GM12878 (cell line): ENCODE measurements around the gene QPRT. TPM values are rescaled to one million over a fixed set of nuclear protein-coding genes. Genes with fewer than 3 reads are reported as not detected.

ENCODE experiments used
- ATAC-seq: fragments of 200-7000 bp; cut with Tn5 transposase; 3 replicates; pipeline ENCODE4 v1.9.1; 2020; ENCODE audit warnings: mild to moderate bottlenecking, moderate library complexity
- BruUV-seq: library from RNA; stranded (reverse); fragments of 400-500 nt; replicated peaks from 2 replicates; lab custom pipeline; 2021; lab: Mats Ljungman, UMichigan
- CTCF ChIA-PET: fragments of 300-600 bp; sonication (Branson Sonifier 250); formaldehyde crosslinking; extraction: SDS; loops from one replicate; lab custom pipeline; 2021; ENCODE audit warnings: inconsistent platforms; lab: Yijun Ruan, JAX
- POLR2A ChIA-PET: fragments of 350-600 bp; formaldehyde crosslinking; extraction: SDS; loops from one replicate; lab custom pipeline; 2021; ENCODE audit warnings: inconsistent platforms; lab: Charles Lee
- RAD21 ChIA-PET: fragments of 300-600 bp; sonication (Branson Sonifier 250); formaldehyde crosslinking; loops from one replicate; lab custom pipeline; 2023; ENCODE audit warnings: antibody characterized with exemption; ENCODE audit not compliant: unreplicated experiment; lab: Charles Lee
- SMC1A ChIA-PET: fragments of 300-600 bp; sonication (Branson Sonifier 250); formaldehyde crosslinking; loops from one replicate; lab custom pipeline; 2023; ENCODE audit not compliant: unreplicated experiment, uncharacterized antibody; lab: Charles Lee
- DNase-seq: peaks from one replicate; pipeline ENCODE4 v3.0.0-alpha.2; 2011; ENCODE audit warnings: low read depth, low spot score
- FAIRE-seq: peaks from 3 replicates; lab custom pipeline; 2011; peaks lifted over from hg19 to GRCh38; lab: Jason Lieb, UNC
- H2AFZ ChIP-seq: 2 replicates; pipeline ENCODE4 v1.6.0; 2011; ENCODE audit warnings: low read depth, low read length, control low read depth; ENCODE audit not compliant: control insufficient read depth
- H3K27ac ChIP-seq: 2 replicates; pipeline ENCODE4 v1.5.1; 2011; ENCODE audit warnings: control low read depth; ENCODE audit not compliant: control insufficient read depth, insufficient read depth
- H3K27me3 ChIP-seq, 2 experiments: replicated peaks in 1 of 2; 2 replicates each; pipeline versions ENCODE4 v1.6.0 to v1.6.1; 2011; ENCODE audit warnings: low read length in 1 of 2; ENCODE audit not compliant: control insufficient read depth in 2 of 2, insufficient read depth in 2 of 2
- H3K36me3 ChIP-seq, 2 experiments: 2 replicates each; pipeline ENCODE4 v1.5.1; 2011; ENCODE audit warnings: low read length in 1 of 2; ENCODE audit not compliant: control insufficient read depth in 2 of 2, insufficient read depth in 2 of 2
- H3K4me1 ChIP-seq: 2 replicates; pipeline ENCODE4 v1.6.1; 2011; ENCODE audit warnings: mild to moderate bottlenecking, low read length, moderate library complexity, mixed read lengths; ENCODE audit not compliant: control insufficient read depth, insufficient read depth
- H3K4me2 ChIP-seq: 2 replicates; pipeline ENCODE4 v1.6.0; 2011; ENCODE audit warnings: control low read depth; ENCODE audit not compliant: control insufficient read depth, insufficient read depth
- H3K4me3 ChIP-seq: fragments of 200-600 bp; sonication (generic); 2 replicates; pipeline ENCODE4 v1.5.1; 2016
- H3K79me2 ChIP-seq: 2 replicates; pipeline ENCODE4 v1.6.0; 2011; ENCODE audit warnings: low read length; ENCODE audit not compliant: control insufficient read depth, insufficient read depth
- H3K9ac ChIP-seq: 2 replicates; pipeline ENCODE4 v1.8.0; 2011; ENCODE audit warnings: low read length, control low read depth, mixed read lengths; ENCODE audit not compliant: control insufficient read depth, insufficient read depth
- H3K9me3 ChIP-seq: replicated peaks from 3 replicates; pipeline ENCODE4 v1.5.1; 2011; ENCODE audit warnings: mild to moderate bottlenecking, low read length; ENCODE audit not compliant: control insufficient read depth, insufficient read depth
- H4K20me1 ChIP-seq: 2 replicates; pipeline ENCODE4 v1.6.0; 2011; ENCODE audit not compliant: control insufficient read depth, insufficient read depth
- CBFB ChIP-seq: IDR thresholded peaks from 2 replicates; pipeline ENCODE4 v1.6.1; 2016; ENCODE audit warnings: antibody characterized with exemption, low read depth
- CTCF ChIP-seq, 3 experiments: IDR thresholded peaks in 2 of 3; conservative IDR thresholded peaks in 1 of 3; 2 replicates each; pipeline ENCODE4 v1.5.1; 2011; ENCODE audit warnings: low read depth in 3 of 3, low read length in 3 of 3, mild to moderate bottlenecking in 3 of 3, control low read depth in 2 of 3, moderate library complexity in 2 of 3, inconsistent platforms in 1 of 3, mixed read lengths in 1 of 3; ENCODE audit not compliant: control insufficient read depth in 2 of 3, insufficient read depth in 1 of 3; ENCODE audit errors: extremely low read depth in 1 of 3
- FOXM1 ChIP-seq: IDR thresholded peaks from 2 replicates; pipeline ENCODE4 v1.6.1; 2012; ENCODE audit warnings: low read depth, mild to moderate bottlenecking, inconsistent platforms, low read length, moderate library complexity
- GABPA ChIP-seq: IDR thresholded peaks from 2 replicates; pipeline ENCODE4 v1.6.1; 2014; ENCODE audit warnings: antibody characterized with exemption, low read depth, mild to moderate bottlenecking, inconsistent platforms
- IKZF1 ChIP-seq: fragments of 450-650 bp; conservative IDR thresholded peaks from 2 replicates; pipeline ENCODE4 v1.6.1; 2017; ENCODE audit warnings: antibody characterized with exemption, mild to moderate bottlenecking
- NFYB ChIP-seq: IDR thresholded peaks from 2 replicates; pipeline ENCODE4 v1.6.1; 2011; ENCODE audit warnings: low read depth, mild to moderate bottlenecking, low read length, improper control_type of control experiment, moderate library complexity; ENCODE audit not compliant: insufficient read depth
- RAD21 ChIP-seq: IDR thresholded peaks from 2 replicates; pipeline ENCODE4 v1.6.1; 2011; ENCODE audit warnings: mild to moderate bottlenecking, low read depth, low read length, moderate library complexity; ENCODE audit not compliant: insufficient read depth
- SMC3 ChIP-seq: IDR thresholded peaks from 2 replicates; pipeline ENCODE4 v1.6.1; 2011; ENCODE audit warnings: low read length, improper control_type of control experiment, borderline replicate concordance
- ZNF622 ChIP-seq: fragments of 450-650 bp; IDR thresholded peaks from 2 replicates; pipeline ENCODE4 v1.6.1; 2017; ENCODE audit warnings: mild to moderate bottlenecking, inconsistent platforms
- WGBS: methylation state at CpG from one replicate; pipeline ENCODE4 v1.1.6; 2016; ENCODE audit warnings: low lambda C conversion rate; ENCODE audit not compliant: insufficient replicate concordance, insufficient coverage; ENCODE audit errors: missing lambda C conversion rate; 5-methylcytosine and 5-hydroxymethylcytosine counted together
- in situ Hi-C: fragments of 300-500 bp; cut with MboI; formaldehyde crosslinking; loops from 9 replicates; pipeline ENCODE4 v1.14.3; 2018; ENCODE audit warnings: mixed read lengths
- intact Hi-C: fragments of 100-400 bp; cut with micrococcal nuclease; formaldehyde crosslinking; loops from one replicate; pipeline ENCODE4 v1.14.2; 2022; ENCODE audit not compliant: unreplicated experiment
- polyA plus RNA-seq, 11 experiments: library from polyadenylated mRNA; depleted of rRNA in 4 of 11; unstranded in 6 of 11; stranded (reverse) in 5 of 11; fragments of >200 nt; fragmentation: Nextera tagmentation in 4 of 11; fragmentation: Illumina TruSeq in 1 of 11; extraction: Ambion mirVana in 4 of 11; extraction: Trizol in 1 of 11; gene quantifications; 1 replicate in 1 of 11; 2 replicates in 10 of 11; pipeline versions ENCODE4 v1.2.1 to v1.2.3, GENCODE V29; 2011 to 2016; ENCODE audit warnings: inconsistent platforms in 2 of 11, missing spikeins in 2 of 11, low read depth in 1 of 11
- total RNA-seq, 4 experiments: library from RNA; depleted of rRNA in 3 of 4; stranded (reverse); fragments of >200 nt in 3 of 4; fragmentation: Illumina TruSeq in 1 of 4; extraction: Trizol in 1 of 4; gene quantifications; 2 replicates each; pipeline versions ENCODE4 v1.2.1 to v1.2.3, GENCODE V29; 2013 to 2021

The QPRT gene
- total and polyA plus RNA-seq, 10 of the 15 experiments (the other 5 are each of a cell fraction or from before 2014, with no cell fraction given): 2.7 to 43.0 (median 31.3) TPM

GRCh38 chr16:29727452-29727851 is 48.5 kb downstream of the QPRT start:
- ChIA-PET POLR2A (no interaction called here), SMC1A (interaction anchor here (0.6 to 1.8 kb wide), 6 partner anchors 8 to 963 kb away, joined by 3 to 5 read pairs (median 3); no protein-coding TSS in a partner anchor), RAD21 (interaction anchor here (1.0 kb wide), 1 partner anchor 27 kb away, joined by 3 read pairs; no protein-coding TSS in a partner anchor), CTCF (interaction anchor here (1.0 to 5.9 kb wide), 5 partner anchors 11 to 121 kb away, joined by 3 to 32 read pairs (median 5); no protein-coding TSS in a partner anchor)
- no peak for DNase-seq
- TF ChIP-seq CBFB (no peak), NFYB (no peak), ZNF622 (no peak), GABPA (no peak)
- H3K4me3 ChIP-seq: no peak overlapping the region
- no peak overlapping the region for H3K4me2 ChIP-seq
- H2AFZ ChIP-seq: no peak overlapping the region
- no peak overlapping the region for H3K9ac ChIP-seq
- FAIRE-seq: no peak
- 66% methylated on average over 7 of the region's 7 CpGs for WGBS
- H3K9me3 ChIP-seq: no peaks in the 10 kb centered on the region; the same call in 2 of the 3 replicates
- H3K79me2 ChIP-seq: no peaks in the 10 kb centered on the region
- no peaks in the 10 kb centered on the region for H4K20me1 ChIP-seq
- no TSS peak for BruUV-seq
- no peaks in the 10 kb centered on the region for H3K36me3 ChIP-seq
- no peaks in the 10 kb centered on the region for H3K27me3 ChIP-seq
- H3K4me1 ChIP-seq: peaks cover 14% of the 10 kb centered on the region
- H3K27ac ChIP-seq: no peak overlapping the region
- ATAC-seq: no peak
- intact Hi-C loops: no loop called here
- in situ Hi-C loops: no loop called here

GRCh38 chr16:29729116-29729521 is 50.1 kb downstream of the QPRT start:
- H3K9ac ChIP-seq: no peak overlapping the region
- TF ChIP-seq IKZF1 (peak; percentile 44), RAD21 (peak; percentile 36), SMC3 (peak; percentile 18; the same call in 1 of the 2 replicates), FOXM1 (no peak), CTCF (IDR thresholded peaks at IDR 0.05 in 2 of 3, conservative IDR thresholded peaks at IDR 0.05 in 1 of 3; ENCODE audit: control insufficient read depth in 2 of 3, extremely low read depth in 1 of 3, insufficient read depth in 1 of 3, low read depth in 3 of 3, low read length in 3 of 3) (peak; percentile 44 to 56 (median 54); a peak in 5 of 6 replicates), NFYB (no peak)
- TF ChIP-seq, all 136 proteins: peak for 4
- no peaks in the 10 kb centered on the region for H3K79me2 ChIP-seq
- no peak for FAIRE-seq
- peaks cover 1% of the 10 kb centered on the region; the same call in 2 of the 3 replicates for H3K9me3 ChIP-seq
- ChIA-PET POLR2A (interaction anchor here (0.7 to 1.6 kb wide), 7 partner anchors 10 to 116 kb away, joined by 3 to 6 read pairs (median 4); partner anchors contain the start of genes C16orf54 and KIF22), CTCF (interaction anchor here (0.7 to 5.9 kb wide), 21 partner anchors 9 to 119 kb away, joined by 3 to 32 read pairs (median 7); partner anchors contain the start of genes KIF22, MVP and PAGR1), RAD21 (interaction anchor here (0.7 to 1.6 kb wide), 9 partner anchors 8 to 119 kb away, joined by 3 to 8 read pairs (median 5); partner anchors contain the start of gene KIF22), SMC1A (interaction anchor here (0.5 to 2.6 kb wide), 8 partner anchors 10 to 121 kb away, joined by 3 to 8 read pairs (median 4); partner anchors contain the start of gene KIF22)
- no peaks in the 10 kb centered on the region for H4K20me1 ChIP-seq
- no peak overlapping the region for H3K4me3 ChIP-seq
- WGBS: 67% methylated on average over 6 of the region's 6 CpGs
- intact Hi-C loops (no loop called here), in situ Hi-C loops (no loop called here)
- no peak for ATAC-seq
- BruUV-seq: no TSS peak
- no peaks in the 10 kb centered on the region for H3K27me3 ChIP-seq
- H2AFZ ChIP-seq: no peak overlapping the region
- no peak overlapping the region for H3K27ac ChIP-seq
- peaks cover 17% of the 10 kb centered on the region for H3K4me1 ChIP-seq
- H3K4me2 ChIP-seq: no peak overlapping the region
- no peak for DNase-seq
- no peaks in the 10 kb centered on the region for H3K36me3 ChIP-seq
